GM06990 (cell line): ENCODE measurements around the gene THSD4.

ENCODE experiments used
- DNase-seq: peaks from one replicate; pipeline ENCODE4 v3.0.0-alpha.2; 2011; ENCODE audit not compliant: insufficient read length; ENCODE audit errors: extremely low read depth
- H3K27me3 ChIP-seq: replicated peaks from 2 replicates; pipeline ENCODE4 v1.6.0; 2011; ENCODE audit warnings: low read length; ENCODE audit not compliant: control insufficient read depth, insufficient read depth
- H3K36me3 ChIP-seq: 2 replicates; pipeline ENCODE4 v1.5.1; 2011; ENCODE audit warnings: low read length; ENCODE audit not compliant: control insufficient read depth, insufficient read depth
- H3K4me3 ChIP-seq: replicated peaks from 2 replicates; pipeline ENCODE4 v1.5.1; 2011; ENCODE audit warnings: low read depth, mild to moderate bottlenecking, control low read depth, low read length
- CTCF ChIP-seq: IDR thresholded peaks from 2 replicates; pipeline ENCODE4 v1.5.1; 2011; ENCODE audit warnings: low read length, control low read depth, mild to moderate bottlenecking, inconsistent platforms; ENCODE audit not compliant: insufficient read depth, poor library complexity, severe bottlenecking

THSD4 gene

GRCh38 chr15:71567173-71567572 is 451.9 kb downstream of the THSD4 start:
- Histone ChIP-seq H3K27me3 (no peaks in the 10 kb centered on the region), H3K4me3 (no peak overlapping the region), H3K36me3 (no peaks in the 10 kb centered on the region)
- TF ChIP-seq CTCF: no peak
- DNase-seq: no peak

- DNase-seq: no peak
- no peak overlapping the region for H3K4me3 ChIP-seq
- no peaks in the 10 kb centered on the region for H3K36me3 ChIP-seq
- H3K27me3 ChIP-seq: no peaks in the 10 kb centered on the region
- no peak for TF ChIP-seq CTCF
These were observed 453.0 kb downstream of the THSD4 start for GRCh38 chr15:71568227-71568626.

- Histone ChIP-seq H3K27me3 (no peaks in the 10 kb centered on the region; the same call in 1 of the 2 replicates), H3K4me3 (no peak overlapping the region), H3K36me3 (no peaks in the 10 kb centered on the region)
- DNase-seq: no peak
- no peak for TF ChIP-seq CTCF
These were observed 455.5 kb downstream of the THSD4 start for GRCh38 chr15:71570736-71571135.

- H3K4me3 ChIP-seq: no peak overlapping the region
- TF ChIP-seq CTCF: no peak
- DNase-seq: no peak
- H3K27me3 ChIP-seq: no peaks in the 10 kb centered on the region; the same call in 1 of the 2 replicates
- H3K36me3 ChIP-seq: no peaks in the 10 kb centered on the region
These were observed 456.4 kb downstream of the THSD4 start for GRCh38 chr15:71571641-71572040.

GRCh38 chr15:71572452-71573053 is 457.3 kb downstream of the THSD4 start:
- no peak for TF ChIP-seq CTCF
- H3K36me3 ChIP-seq: no peaks in the 10 kb centered on the region
- no peak overlapping the region for H3K4me3 ChIP-seq
- no peak for DNase-seq
- no peaks in the 10 kb centered on the region; the same call in 1 of the 2 replicates for H3K27me3 ChIP-seq

- no peak for DNase-seq
- Histone ChIP-seq H3K36me3 (no peaks in the 10 kb centered on the region), H3K4me3 (no peak overlapping the region), H3K27me3 (no peaks in the 10 kb centered on the region; the same call in 1 of the 2 replicates)
- no peak for TF ChIP-seq CTCF
These were observed 458.3 kb downstream of the THSD4 start for GRCh38 chr15:71573599-71573998.
